ENCODE data around the gene F8. TPM values are rescaled to one million over a fixed set of nuclear protein-coding genes. Genes with fewer than 3 reads are reported as not detected.

The F8 gene
- total and polyA plus RNA-seq, 8 donors, result 0.29 to 7.1 (median 3.7) TPM

GRCh38 chrX:154806837-154807501 lies 215.6 kb downstream of the F8 start:
- WGBS, 5 donors, result 81 to 96% (median 94%) methylated on average over 5 of the region's 5 CpGs
- H3K27ac ChIP-seq, result no peak overlapping the region
- no peak overlapping the region for H3K4me3 ChIP-seq
- H3K9me3 ChIP-seq, result peaks cover 0 to 11% (median 4%) of the 10 kb centered on the region in 4 donors
- peaks cover 0 to 18% (median 4%) of the 10 kb centered on the region in 4 donors for H3K4me1 ChIP-seq
- no peak for DNase-seq
- intact Hi-C loops (cut with DNase I; ENCODE audit: low total_unique reads), result no loop called here
- TF ChIP-seq POLR2AphosphoS5 (IDR thresholded peaks at IDR 0.05) (no peak), EP300 (IDR thresholded peaks at IDR 0.05) (no peak), CTCF (IDR thresholded peaks at IDR 0.05) (no peak), POLR2A (IDR thresholded peaks at IDR 0.05) (no peak)
- peaks cover 0 to 9% (median 0%) of the 10 kb centered on the region in 3 donors for H3K27me3 ChIP-seq
- H3K36me3 ChIP-seq, result no peaks in the 10 kb centered on the region

GRCh38 chrX:154805696-154806091 lies 216.8 kb downstream of the F8 start:
- DNase-seq, result no peak
- 5 to 46% (median 21%) methylated on average over 7 to 13 of the region's 13 CpGs for WGBS, 5 donors
- Histone ChIP-seq H3K4me3 (peak overlapping the region; percentile 54 to 67 (median 63)), H3K36me3 (no peaks in the 10 kb centered on the region), H3K4me1 (peaks cover 0 to 18% (median 4%) of the 10 kb centered on the region in 4 donors), H3K27ac (peak overlapping the region in 4 of 5 donors; percentile 61 to 80 (median 70)), H3K9me3 (peaks cover 0 to 11% (median 4%) of the 10 kb centered on the region in 4 donors), H3K27me3 (peaks cover 0 to 9% (median 0%) of the 10 kb centered on the region in 3 donors)
- TF ChIP-seq EP300 (IDR thresholded peaks at IDR 0.05) (no peak), POLR2AphosphoS5 (IDR thresholded peaks at IDR 0.05) (no peak), CTCF (IDR thresholded peaks at IDR 0.05) (no peak), POLR2A (IDR thresholded peaks at IDR 0.05) (no peak)
- intact Hi-C loops (cut with DNase I; ENCODE audit: low total_unique reads), result no loop called here

GRCh38 chrX:154804957-154805695 lies 217.4 kb downstream of the F8 start, which contains the start of gene MPP1:
MPP1 (minus strand) TSS chrX:154805485; CDS start chrX:154805373, 112 bp downstream.
- DNase-seq, result peak; percentile 79 to 92
- peak within 1 kb of the TSS in 4 of 5 donors; percentile 61 to 80 (median 71) for H3K27ac ChIP-seq
- TF ChIP-seq CTCF (IDR thresholded peaks at IDR 0.05) (no peak), POLR2A (IDR thresholded peaks at IDR 0.05) (no peak), POLR2AphosphoS5 (IDR thresholded peaks at IDR 0.05) (peak in 1 of 3 donors; percentile 26), EP300 (IDR thresholded peaks at IDR 0.05) (no peak)
- H3K4me3 ChIP-seq, result peak within 1 kb of the TSS; percentile 54 to 67 (median 63)
- H3K27me3 ChIP-seq, result peaks cover 0 to 9% (median 0%) of the 10 kb centered on the region in 3 donors
- WGBS, 5 donors, result 0 to 41% (median 5%) methylated on average over 9 to 64 of the region's 65 CpGs
- no peaks in the 10 kb centered on the region for H3K36me3 ChIP-seq
- peaks cover 2 to 24% (median 8%) of the 10 kb centered on the region in 4 donors for H3K4me1 ChIP-seq
- peaks cover 0 to 11% (median 4%) of the 10 kb centered on the region in 4 donors for H3K9me3 ChIP-seq
- intact Hi-C loops (cut with DNase I; ENCODE audit: low total_unique reads), result no loop called here

- peak overlapping the region in 4 of 5 donors; percentile 61 to 80 (median 71) for H3K27ac ChIP-seq
- H3K4me3 ChIP-seq, result peak overlapping the region; percentile 54 to 67 (median 63)
- TF ChIP-seq POLR2A (IDR thresholded peaks at IDR 0.05) (no peak), CTCF (IDR thresholded peaks at IDR 0.05) (no peak), POLR2AphosphoS5 (IDR thresholded peaks at IDR 0.05) (no peak), EP300 (IDR thresholded peaks at IDR 0.05) (no peak)
- intact Hi-C loops (cut with DNase I; ENCODE audit: low total_unique reads), result no loop called here
- H3K4me1 ChIP-seq, result peaks cover 9 to 31% (median 15%) of the 10 kb centered on the region in 4 donors
- peaks cover 0 to 11% (median 4%) of the 10 kb centered on the region in 4 donors for H3K9me3 ChIP-seq
- H3K36me3 ChIP-seq, result no peaks in the 10 kb centered on the region
- no peak for DNase-seq
- peaks cover 0 to 9% (median 0%) of the 10 kb centered on the region in 3 donors for H3K27me3 ChIP-seq
- WGBS, 5 donors, result 30 to 46% (median 37%) methylated on average over 5 to 7 of the region's 7 CpGs
Observed at GRCh38 chrX:154804261-154804956, 218.1 kb downstream of the F8 start.
